Measurements from ENCODE around the gene NME5. TPM values are rescaled to one million over a fixed set of nuclear protein-coding genes. Genes with fewer than 3 reads are reported as not detected.

Gene NME5, protein sequence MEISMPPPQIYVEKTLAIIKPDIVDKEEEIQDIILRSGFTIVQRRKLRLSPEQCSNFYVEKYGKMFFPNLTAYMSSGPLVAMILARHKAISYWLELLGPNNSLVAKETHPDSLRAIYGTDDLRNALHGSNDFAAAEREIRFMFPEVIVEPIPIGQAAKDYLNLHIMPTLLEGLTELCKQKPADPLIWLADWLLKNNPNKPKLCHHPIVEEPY
- total RNA-seq = under 0.01 and 1.9 TPM in 2 replicates

DNA sequence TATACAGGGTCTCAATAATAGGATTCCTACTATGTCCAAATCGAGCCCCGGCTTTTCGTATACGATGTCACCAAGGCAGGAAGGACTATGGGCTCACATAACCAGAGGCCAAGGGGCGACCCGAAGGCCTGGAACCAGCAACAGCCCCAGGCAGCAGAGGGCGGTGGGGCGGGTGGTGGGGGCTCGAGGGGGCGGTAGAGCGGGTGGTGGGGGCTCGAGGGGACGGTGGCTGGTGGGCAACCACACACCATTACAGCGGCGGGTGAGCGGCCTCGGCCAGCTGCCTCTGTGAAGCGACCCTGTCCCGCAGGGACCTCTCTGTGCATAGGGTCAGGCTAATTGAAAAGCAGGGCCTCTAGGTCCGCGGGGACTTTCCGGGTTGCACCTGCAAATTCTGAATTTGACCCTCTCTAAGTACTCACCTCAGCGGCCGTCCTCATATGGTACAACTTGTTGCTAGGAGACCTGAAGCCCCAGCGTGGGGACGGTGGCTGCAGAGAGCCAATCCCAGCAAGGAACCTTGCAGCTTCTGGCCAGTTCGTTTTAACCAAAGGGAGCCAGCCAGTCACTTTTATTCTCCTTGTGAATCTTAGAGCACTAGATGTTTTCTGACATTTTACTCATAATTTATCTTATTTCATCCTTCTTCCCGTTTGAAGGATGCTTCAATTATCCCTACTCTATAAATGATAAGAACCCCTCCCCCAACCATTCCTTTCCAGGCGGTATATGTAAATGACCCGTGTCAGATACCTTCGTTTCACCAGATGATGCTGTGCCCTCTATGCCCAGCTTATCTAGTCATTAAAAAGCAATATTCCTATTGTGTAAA is at the start of gene NME5:
NME5 (minus strand) TSS at position 480 of the 832 bp plus-strand sequence. CDS start 648 bp downstream, outside the sequence.

DNA sequence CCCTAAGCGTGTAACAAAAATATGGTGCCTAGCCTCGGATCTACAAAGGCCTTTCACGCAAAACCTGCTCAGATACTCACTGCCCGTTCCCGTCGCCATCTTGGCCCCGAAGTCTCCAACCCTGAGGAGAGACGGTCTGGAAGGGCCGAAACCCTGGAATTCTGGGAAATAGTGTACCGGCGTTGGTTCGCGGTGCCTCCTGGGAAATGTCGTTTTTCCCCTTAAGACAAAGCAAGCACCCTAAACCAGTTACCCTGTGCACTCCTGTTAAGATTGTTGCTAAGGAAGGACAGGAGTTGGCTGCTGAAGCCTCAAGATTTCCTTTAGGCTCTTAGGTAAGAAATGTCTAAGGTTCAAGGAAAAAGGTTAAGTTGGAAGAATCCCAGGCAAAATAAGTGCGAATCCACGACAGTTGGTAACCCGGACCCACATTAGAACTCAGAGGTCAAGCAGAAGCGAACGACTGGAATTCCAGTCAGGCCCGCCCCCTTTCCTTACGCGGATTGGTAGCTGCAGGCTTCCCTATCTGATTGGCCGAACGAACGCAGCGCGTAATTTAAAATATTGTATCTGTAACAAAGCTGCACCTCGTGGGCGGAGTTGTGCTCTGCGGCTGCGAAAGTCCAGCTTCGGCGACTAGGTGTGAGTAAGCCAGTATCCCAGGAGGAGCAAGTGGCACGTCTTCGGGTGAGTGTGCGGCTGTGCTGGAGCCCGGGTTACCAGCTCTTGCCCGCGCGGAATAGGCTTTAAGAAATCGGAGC is 39.5 kb upstream of the NME5 start, which contains the start of the genes BRD8 and KIF20A:
BRD8 (minus strand) TSS at position 115 of the 761 bp plus-strand sequence; CDS start at position 99, 16 bp downstream.
KIF20A (plus strand) TSS at position 597 of the 761 bp plus-strand sequence. CDS start 569 bp downstream, outside the sequence.

GRCh38 chr5:138083702-138084101 is 55.5 kb downstream of the NME5 start, which contains the start of gene WNT8A:
Gene WNT8A (plus strand): TSS chr5:138084033. CDS start chr5:138084128, 95 bp downstream.

Other genes with a start within 250 kb of the NME5 start
- not detected in 2 replicates for gene PKD2L2, start 250.0 kb downstream of the NME5 start, total RNA-seq
- gene FAM13B, start 106.3 kb downstream of the NME5 start, total RNA-seq = 10.9 and 18.2 TPM in 2 replicates
- not detected in 2 replicates for gene WNT8A, start 55.4 kb downstream of the NME5 start, total RNA-seq
- 13.3 and 22.1 TPM in 2 replicates for gene BRD8, start 39.2 kb upstream of the NME5 start, total RNA-seq
- 0.07 and 0.34 TPM in 2 replicates for gene KIF20A, start 39.7 kb upstream of the NME5 start, total RNA-seq
- gene CDC23, start 73.9 kb upstream of the NME5 start, total RNA-seq = 31.4 and 32.7 TPM in 2 replicates
- gene GFRA3, start 135.2 kb upstream of the NME5 start, total RNA-seq = not detected in 2 replicates
- 0.07 and 0.34 TPM in 2 replicates for gene CDC25C, start 192.4 kb upstream of the NME5 start, total RNA-seq
- 22.2 and 25.4 TPM in 2 replicates for gene FAM53C, start 198.8 kb upstream of the NME5 start, total RNA-seq
- gene KDM3B, start 213.3 kb upstream of the NME5 start, total RNA-seq = 40.0 and 64.7 TPM in 2 replicates

Data from nasal cavity respiratory epithelium epithelial cell of viscerocranial mucosa (primary cell).